IgD-negative memory B cell (primary cell): Measurements from ENCODE around the gene ADGRG3. TPM values are rescaled to one million over a fixed set of nuclear protein-coding genes. Genes with fewer than 3 reads are reported as not detected.
A peak's percentile ranks its signal among the peaks of the same experiment; 100 is the strongest.

Experiments
- H3K27ac Mint-ChIP-seq, 3 donors: one replicate each; pipeline ENCODE4 v1.8.0; 2020 to 2022; ENCODE audit warnings: mild to moderate bottlenecking in 3 of 3, mixed read lengths in 3 of 3, moderate library complexity in 1 of 3
- H3K27me3 Mint-ChIP-seq: one replicate; pipeline ENCODE4 v1.8.0; 2021; ENCODE audit warnings: mixed read lengths
- H3K36me3 Mint-ChIP-seq: one replicate; pipeline ENCODE4 v1.8.0; 2020; ENCODE audit warnings: mild to moderate bottlenecking, mixed read lengths
- H3K4me1 Mint-ChIP-seq, 3 donors: one replicate each; pipeline ENCODE4 v1.8.0; 2020 to 2022; ENCODE audit warnings: mixed read lengths in 3 of 3, mild to moderate bottlenecking in 1 of 3
- H3K4me3 Mint-ChIP-seq, 4 donors: one replicate each; pipeline ENCODE4 v1.8.0; 2020 to 2022; ENCODE audit warnings: mild to moderate bottlenecking in 4 of 4, mixed read lengths in 4 of 4, moderate library complexity in 3 of 4
- H3K9me3 Mint-ChIP-seq, 3 donors: one replicate each; pipeline ENCODE4 v1.8.0; 2020 to 2021; ENCODE audit warnings: mixed read lengths in 3 of 3, mild to moderate bottlenecking in 1 of 3
- polyA plus RNA-seq: library from polyadenylated mRNA; unstranded; fragments of 300-500 nt; fragmentation: Illumina TruSeq; gene quantifications from one replicate; pipeline ENCODE4 v1.2.3, GENCODE V29; 2021

Gene ADGRG3
- polyA plus RNA-seq, 1 donor from 2014 or later: not detected

DNA sequence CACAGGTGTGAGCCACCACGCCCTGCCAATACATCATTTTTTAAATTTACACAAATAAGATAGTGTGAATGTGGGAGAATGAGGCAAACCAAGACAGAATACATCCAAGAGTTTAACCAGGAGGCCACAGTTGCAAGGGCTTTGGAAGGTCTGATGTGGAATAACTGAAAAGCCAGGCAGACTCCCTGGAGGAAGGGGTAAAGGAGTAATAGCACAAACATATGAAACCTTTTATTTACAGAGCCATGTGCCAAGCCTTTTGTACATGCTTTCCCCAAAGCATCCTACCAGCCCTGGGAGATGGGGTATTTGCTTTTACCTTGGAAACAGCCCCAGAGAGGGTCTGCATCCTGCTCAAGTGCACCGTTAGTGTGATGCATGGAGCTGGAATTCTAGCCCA is 4.7 kb downstream of the ADGRG3 start:
- no peak overlapping the region for H3K27ac Mint-ChIP-seq
- H3K36me3 Mint-ChIP-seq: peaks cover 2% of the 10 kb centered on the region
- H3K4me3 Mint-ChIP-seq: no peak overlapping the region
- peaks cover 0 to 2% (median 0%) of the 10 kb centered on the region in 3 donors for H3K4me1 Mint-ChIP-seq
- peaks cover 6% of the 10 kb centered on the region for H3K27me3 Mint-ChIP-seq
- no peaks in the 10 kb centered on the region for H3K9me3 Mint-ChIP-seq

DNA sequence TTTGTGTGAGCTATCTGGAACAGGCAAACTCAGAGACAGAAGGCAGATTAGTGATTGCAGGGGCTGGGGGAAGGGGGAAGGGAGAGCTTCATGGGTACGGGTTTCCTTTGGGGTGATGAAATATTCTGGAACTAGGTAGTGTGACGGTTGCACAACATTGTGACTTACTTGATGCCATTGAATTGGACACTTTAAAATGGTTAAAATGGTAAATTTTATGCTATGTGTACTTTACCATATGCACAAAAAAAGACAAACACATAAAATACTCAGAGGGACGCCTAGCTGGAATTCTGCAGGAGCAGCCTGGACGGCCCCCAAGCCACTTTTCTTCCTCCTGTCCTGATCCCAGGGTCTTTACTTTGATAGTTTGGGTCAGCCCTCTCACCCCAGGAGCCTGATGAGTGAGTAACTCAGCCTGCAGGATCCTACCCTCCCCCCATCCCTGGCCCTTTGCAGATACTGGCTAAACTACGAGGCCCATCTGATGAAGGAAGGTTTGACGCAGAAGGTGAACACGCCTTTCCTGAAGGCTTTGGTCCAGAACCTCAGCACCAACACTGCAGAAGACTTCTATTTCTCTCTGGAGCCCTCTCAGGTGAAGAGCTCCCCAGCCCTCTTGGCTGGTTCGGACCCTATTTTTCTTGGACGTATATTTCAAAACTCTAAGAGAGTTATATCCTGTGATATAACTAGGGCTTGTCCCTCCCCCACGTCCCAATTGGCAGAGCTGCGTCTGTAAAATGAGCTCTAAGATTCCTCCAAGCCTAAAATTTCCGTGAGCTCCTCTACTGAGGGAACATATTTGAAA is 7.8 kb downstream of the ADGRG3 start:
- Mint-ChIP-seq H3K9me3 (no peaks in the 10 kb centered on the region), H3K27me3 (peaks cover 2% of the 10 kb centered on the region), H3K27ac (no peak overlapping the region), H3K4me1 (peaks cover 0 to 3% (median 0%) of the 10 kb centered on the region in 3 donors), H3K4me3 (no peak overlapping the region), H3K36me3 (no peaks in the 10 kb centered on the region)

DNA sequence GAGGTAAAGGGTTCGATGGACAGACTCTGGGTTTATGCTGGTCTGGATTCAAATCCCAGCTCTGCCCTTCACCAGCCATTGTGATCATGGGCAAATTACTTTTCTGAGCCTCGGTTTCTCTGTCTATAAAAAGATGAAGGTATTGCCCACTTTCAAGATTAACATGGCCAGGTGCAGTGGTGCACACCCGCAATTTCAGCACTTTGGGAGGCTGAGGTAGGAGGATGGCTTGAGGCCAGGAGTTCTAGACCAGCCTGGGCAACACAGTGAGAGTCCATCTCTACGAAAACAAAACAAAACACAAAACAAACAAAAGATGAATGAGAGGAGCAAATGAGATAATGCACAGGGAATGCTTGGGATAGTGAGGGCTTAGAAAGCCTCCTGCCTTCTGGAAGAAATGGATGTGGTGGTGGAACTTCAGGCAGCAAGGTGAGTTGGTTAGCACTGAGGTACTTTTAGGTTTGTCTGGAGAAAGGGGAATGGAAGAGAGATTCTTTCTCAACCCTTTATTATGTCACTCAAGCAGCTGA is 8.5 kb downstream of the ADGRG3 start:
- H3K36me3 Mint-ChIP-seq: no peaks in the 10 kb centered on the region

DNA sequence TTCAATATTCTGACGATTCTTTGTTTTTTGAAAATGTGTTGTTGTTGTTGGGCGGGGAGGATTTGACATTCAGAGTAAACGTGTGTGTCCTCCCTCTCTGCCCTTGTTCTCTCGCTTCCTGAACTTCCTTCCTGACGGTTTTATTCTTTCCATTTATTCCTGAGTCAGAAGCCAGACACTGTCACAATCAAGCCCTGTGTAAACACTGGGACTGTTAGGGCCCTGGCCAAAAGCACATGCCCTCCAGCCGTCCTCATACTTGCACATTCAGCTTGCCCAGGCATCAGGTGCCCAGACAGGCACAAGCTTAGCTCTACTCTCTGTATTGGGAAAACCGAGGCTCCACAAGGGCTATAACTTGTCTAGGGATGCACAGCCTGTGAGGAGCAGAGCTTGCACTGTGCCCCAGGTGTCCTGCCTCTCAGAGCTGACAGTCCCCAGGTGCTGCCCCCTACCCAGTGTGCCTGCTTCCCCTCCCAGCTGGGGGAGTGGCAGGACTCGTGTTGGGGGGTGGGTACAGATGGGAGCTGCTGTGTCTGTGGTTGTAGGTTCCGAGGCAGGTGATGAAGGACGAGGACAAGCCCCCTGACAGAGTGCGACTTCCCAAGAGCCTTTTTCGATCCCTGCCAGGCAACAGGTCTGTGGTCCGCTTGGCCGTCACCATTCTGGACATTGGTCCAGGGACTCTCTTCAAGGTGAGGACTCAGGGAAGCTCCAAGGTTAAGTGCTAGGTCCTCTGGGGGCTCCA is 9.7 kb downstream of the ADGRG3 start:
- H3K27me3 Mint-ChIP-seq: peaks cover 2% of the 10 kb centered on the region
- H3K9me3 Mint-ChIP-seq: no peaks in the 10 kb centered on the region
- no peaks in the 10 kb centered on the region for H3K36me3 Mint-ChIP-seq
- H3K4me1 Mint-ChIP-seq: peaks cover 0 to 5% (median 0%) of the 10 kb centered on the region in 3 donors
- no peak overlapping the region for H3K4me3 Mint-ChIP-seq
- H3K27ac Mint-ChIP-seq: no peak overlapping the region

More for the DNA sequence above, 8.5 kb downstream of the ADGRG3 start:
- Mint-ChIP-seq H3K4me1 (peaks cover 0 to 3% (median 0%) of the 10 kb centered on the region in 3 donors), H3K27me3 (peaks cover 2% of the 10 kb centered on the region), H3K9me3 (no peaks in the 10 kb centered on the region), H3K4me3 (no peak overlapping the region), H3K27ac (no peak overlapping the region)

DNA sequence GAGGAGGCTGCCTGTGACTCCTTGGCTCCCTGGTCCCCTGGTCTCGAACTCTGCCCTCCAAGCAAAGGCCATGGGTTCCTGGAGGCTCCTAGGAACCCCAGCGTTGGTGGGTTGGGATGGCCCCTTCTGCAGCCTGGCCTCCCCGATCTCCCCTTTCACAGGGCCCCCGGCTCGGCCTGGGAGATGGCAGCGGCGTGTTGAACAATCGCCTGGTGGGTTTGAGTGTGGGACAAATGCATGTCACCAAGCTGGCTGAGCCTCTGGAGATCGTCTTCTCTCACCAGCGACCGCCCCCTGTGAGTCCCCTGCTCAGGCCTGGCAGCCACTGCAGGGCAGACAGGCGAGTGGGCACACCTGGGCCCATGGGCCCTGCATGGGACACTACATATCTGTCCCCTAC is 10.9 kb downstream of the ADGRG3 start:
- H3K4me3 Mint-ChIP-seq: no peak overlapping the region
- H3K27ac Mint-ChIP-seq: no peak overlapping the region
- no peaks in the 10 kb centered on the region for H3K36me3 Mint-ChIP-seq
- H3K4me1 Mint-ChIP-seq: peaks cover 0 to 5% (median 0%) of the 10 kb centered on the region in 3 donors
- peaks cover 2% of the 10 kb centered on the region for H3K27me3 Mint-ChIP-seq
- no peaks in the 10 kb centered on the region for H3K9me3 Mint-ChIP-seq

DNA sequence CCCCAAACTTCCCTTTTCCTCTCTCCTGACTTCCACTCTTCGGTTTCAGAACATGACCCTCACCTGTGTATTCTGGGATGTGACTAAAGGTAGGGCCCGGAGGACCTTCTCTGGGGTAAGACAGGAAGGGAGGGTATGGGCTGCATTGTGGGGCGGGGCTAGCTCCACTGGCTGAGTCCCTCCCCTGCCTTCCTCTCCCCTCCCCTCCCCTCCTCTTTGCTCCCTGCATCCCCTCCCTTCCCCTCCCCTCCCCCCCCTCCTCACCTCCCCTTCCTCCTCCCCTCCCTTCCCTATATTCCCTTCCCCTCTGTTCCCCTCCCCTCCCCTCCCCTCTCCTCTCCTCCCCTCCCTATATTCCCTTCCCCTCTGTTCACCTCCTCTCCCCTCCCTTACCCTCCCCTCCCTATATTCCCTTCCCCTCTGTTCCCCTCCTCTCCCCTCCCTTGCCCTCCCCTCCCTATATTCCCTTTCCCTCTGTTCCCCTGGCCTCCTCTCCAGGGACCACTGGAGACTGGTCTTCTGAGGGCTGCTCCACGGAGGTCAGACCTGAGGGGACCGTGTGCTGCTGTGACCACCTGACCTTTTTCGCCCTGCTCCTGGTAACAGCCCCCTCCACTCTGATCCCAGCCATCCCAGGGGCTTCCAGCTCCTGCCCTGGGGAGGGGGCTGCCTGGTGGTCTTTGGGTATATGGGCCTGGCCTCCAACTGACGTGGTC is 11.8 kb downstream of the ADGRG3 start:
- Mint-ChIP-seq H3K9me3 (no peaks in the 10 kb centered on the region), H3K36me3 (peaks cover 2% of the 10 kb centered on the region), H3K4me1 (peaks cover 0 to 5% (median 0%) of the 10 kb centered on the region in 3 donors), H3K4me3 (no peak overlapping the region), H3K27ac (no peak overlapping the region), H3K27me3 (peaks cover 2% of the 10 kb centered on the region)

DNA sequence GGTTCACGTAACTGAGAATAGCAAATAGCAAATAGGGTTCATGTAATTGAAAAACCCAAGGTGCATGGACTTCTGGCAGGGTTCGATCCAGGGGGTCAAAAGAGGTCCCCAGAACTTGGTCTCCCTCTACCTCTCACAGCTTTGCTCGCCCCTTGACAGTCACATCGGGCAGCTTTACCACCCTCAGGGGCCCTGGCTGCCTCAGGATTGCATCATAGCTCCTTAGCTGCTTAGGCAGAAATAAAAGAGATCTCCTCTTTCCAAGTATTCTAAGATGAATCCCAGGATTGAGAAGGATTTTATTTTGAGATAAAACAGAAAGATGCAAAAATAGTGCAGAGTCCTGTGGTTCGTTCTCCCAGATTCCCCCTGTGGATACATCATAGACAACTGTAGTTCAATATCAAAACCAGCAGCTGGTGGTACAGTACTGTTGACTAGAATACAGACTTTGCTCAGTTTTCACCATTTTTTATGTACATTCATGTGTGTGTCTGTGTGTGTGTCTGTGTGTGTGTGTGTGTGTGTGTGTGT is 12.8 kb downstream of the ADGRG3 start:
- Mint-ChIP-seq H3K36me3 (peaks cover 2% of the 10 kb centered on the region), H3K4me1 (peaks cover 0 to 5% (median 0%) of the 10 kb centered on the region in 3 donors), H3K9me3 (no peaks in the 10 kb centered on the region), H3K27ac (no peak overlapping the region), H3K4me3 (no peak overlapping the region), H3K27me3 (no peaks in the 10 kb centered on the region)

DNA sequence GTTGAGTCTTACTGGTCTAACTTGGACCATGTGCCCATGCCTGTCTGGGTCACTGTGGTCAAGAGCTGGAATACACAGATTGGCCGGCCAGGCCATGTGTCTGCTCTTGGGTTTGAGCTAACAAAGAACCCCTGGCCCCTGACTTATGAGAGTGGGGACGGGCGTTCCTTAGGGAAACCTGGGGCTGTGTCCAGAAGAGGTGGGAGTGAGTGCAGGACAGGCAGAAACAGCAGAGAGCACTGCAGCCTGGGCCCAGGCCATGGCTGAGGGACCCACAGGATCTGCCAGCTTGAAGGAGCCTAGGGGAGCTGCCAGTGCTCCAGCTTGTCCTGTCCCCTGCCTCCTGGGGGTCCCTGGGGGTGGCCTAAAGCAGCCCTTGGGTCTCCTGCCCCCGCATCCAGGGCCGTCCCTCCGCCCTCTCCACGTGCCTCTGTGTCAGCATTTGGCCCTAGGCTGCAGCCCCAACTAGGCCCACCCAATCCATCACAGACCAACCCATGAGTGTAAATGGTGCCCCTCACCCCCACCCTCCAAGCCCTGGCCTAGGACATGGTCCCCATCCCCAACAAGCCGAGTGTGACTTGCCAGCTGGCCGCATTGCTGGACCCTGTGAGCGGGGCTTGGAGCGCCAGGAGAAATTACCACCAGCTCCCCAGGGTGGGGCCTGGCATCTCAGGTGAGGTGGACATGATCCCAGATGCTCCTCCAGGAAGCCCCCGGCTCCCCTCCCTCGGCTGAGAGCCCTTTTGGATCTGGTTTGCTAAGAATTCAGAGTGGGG is 14.0 kb downstream of the ADGRG3 start:
- Mint-ChIP-seq H3K4me1 (peaks cover 0 to 5% (median 0%) of the 10 kb centered on the region in 3 donors), H3K27me3 (no peaks in the 10 kb centered on the region), H3K4me3 (no peak overlapping the region), H3K9me3 (no peaks in the 10 kb centered on the region), H3K27ac (no peak overlapping the region), H3K36me3 (peaks cover 2% of the 10 kb centered on the region)

DNA sequence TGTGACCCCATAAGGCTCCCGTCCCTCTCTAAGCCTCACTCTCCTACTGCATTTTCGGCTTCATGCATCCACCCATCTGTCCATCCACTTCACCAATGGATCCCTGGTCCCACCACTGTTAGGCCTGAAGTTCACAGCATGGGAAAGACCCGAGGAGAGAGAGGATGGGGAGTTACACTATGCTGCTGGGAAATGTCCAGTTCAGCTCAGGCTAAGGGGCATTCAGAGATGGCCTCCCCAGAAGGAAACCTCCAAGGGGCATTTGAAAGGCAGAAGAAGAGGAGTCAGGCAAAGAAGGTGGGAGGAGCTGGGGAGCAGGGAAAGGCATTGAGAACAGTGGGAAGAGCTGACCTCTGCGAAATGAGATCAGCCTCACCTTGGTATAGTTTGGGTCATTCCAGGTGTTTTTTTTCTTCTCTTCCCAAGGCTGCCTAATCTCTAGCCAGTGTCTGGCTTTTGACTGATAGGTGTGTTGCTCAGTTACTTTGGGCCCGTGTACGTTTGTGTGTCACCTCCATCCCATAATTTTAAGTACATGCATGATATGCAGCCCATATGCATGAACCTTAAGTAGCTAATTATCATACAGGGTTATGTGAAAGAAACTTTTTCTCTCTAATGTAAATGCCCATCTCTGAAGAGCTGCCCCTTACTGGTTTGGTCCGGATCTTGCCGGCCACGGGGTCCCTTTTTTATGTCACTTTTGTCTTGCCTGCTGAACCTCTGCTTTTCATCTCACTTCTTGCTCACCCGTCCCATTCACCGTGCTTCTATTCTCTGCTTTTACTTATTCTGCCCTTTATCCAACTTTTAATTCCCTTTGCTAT is 14.9 kb downstream of the ADGRG3 start:
- H3K36me3 Mint-ChIP-seq: peaks cover 2% of the 10 kb centered on the region
- H3K4me3 Mint-ChIP-seq: no peak overlapping the region
- H3K27ac Mint-ChIP-seq: no peak overlapping the region
- H3K9me3 Mint-ChIP-seq: no peaks in the 10 kb centered on the region
- no peaks in the 10 kb centered on the region for H3K27me3 Mint-ChIP-seq
- H3K4me1 Mint-ChIP-seq: peaks cover 0 to 5% (median 0%) of the 10 kb centered on the region in 3 donors

DNA sequence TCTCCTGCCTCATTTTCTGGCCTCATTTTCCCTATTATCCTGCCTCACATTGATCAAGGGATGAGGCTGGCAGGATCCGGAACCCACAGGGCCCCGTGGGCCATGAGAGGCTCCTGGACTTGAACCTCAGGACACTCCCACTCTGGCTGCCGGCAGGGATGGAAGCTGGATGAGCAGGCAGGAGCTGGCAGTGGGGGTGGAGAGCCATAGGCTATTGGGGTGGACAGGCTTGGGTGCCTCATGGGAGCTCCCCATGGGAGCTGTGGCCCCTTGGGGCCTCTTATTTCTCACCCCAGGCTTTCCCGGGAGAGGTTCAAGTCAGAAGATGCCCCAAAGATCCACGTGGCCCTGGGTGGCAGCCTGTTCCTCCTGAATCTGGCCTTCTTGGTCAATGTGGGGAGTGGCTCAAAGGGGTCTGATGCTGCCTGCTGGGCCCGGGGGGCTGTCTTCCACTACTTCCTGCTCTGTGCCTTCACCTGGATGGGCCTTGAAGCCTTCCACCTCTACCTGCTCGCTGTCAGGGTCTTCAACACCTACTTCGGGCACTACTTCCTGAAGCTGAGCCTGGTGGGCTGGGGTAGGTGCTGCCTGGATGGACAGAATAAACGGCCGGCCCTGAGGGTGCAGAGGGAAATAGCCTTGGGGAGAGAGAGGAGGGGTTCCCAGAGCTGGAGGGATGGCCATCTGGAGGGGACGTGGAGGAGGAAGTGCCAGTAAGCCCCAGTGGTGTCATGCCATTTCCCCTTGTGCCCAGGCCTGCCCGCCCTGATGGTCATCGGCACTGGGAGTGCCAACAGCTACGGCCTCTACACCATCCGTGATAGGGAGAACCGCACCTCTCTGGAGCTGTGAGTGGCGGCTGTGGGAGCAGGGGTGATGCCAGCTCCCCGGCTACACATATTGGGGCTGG is 15.8 kb downstream of the ADGRG3 start:
- H3K27me3 Mint-ChIP-seq: no peaks in the 10 kb centered on the region
- H3K9me3 Mint-ChIP-seq: no peaks in the 10 kb centered on the region
- H3K4me3 Mint-ChIP-seq: peak overlapping the region in 1 of 4 donors; percentile 15
- peaks cover 0 to 6% (median 0%) of the 10 kb centered on the region in 3 donors for H3K4me1 Mint-ChIP-seq
- no peak overlapping the region for H3K27ac Mint-ChIP-seq
- peaks cover 2% of the 10 kb centered on the region for H3K36me3 Mint-ChIP-seq

DNA sequence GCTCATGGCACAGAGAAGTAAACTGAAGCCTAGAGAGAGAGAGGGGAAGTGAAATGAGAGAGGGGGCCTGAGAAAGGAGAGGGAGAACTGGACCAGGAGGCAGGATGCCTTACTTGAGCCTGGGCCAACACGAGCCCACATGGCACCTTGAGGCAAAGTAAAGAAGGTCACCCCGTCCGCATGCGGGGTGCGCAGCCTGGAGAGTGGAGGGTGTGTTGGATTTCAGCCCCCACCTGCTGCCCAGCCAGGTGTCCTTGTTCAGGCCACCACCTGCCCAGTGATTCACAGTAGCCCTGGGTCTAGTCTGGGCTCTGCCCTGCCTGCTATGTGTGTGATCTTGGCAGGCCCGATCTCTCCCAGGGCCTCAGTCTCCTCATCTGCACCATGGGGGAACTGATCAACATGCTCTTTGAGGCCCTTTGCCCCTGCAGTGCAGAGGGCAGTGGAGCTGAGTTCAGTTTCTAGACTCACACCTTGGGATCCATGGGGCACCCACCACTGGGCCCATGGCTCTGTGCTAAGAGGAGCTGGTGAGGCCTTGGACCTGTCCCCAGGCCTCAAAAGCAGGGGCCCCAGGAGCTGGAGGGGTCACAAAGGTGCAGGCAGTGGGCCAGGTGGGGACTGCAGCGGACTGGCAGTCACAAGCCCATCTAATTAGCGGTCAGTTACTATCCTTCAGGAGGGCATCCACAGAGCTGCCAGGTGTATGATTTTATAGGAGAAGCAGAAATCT is 16.7 kb downstream of the ADGRG3 start:
- Mint-ChIP-seq H3K4me1 (peaks cover 0 to 9% (median 6%) of the 10 kb centered on the region in 3 donors), H3K9me3 (no peaks in the 10 kb centered on the region), H3K27me3 (peaks cover 1% of the 10 kb centered on the region), H3K4me3 (no peak overlapping the region), H3K36me3 (peaks cover 2% of the 10 kb centered on the region), H3K27ac (no peak overlapping the region)

DNA sequence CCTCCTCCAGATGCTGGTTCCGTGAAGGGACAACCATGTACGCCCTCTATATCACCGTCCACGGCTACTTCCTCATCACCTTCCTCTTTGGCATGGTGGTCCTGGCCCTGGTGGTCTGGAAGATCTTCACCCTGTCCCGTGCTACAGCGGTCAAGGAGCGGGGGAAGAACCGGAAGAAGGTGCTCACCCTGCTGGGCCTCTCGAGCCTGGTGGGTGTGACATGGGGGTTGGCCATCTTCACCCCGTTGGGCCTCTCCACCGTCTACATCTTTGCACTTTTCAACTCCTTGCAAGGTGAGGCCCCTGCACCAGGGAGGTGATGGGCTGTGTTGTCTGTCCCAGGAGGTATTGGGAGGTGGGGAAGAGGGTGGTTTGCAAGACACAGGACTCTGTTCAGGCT is 17.5 kb downstream of the ADGRG3 start:
- H3K9me3 Mint-ChIP-seq: no peaks in the 10 kb centered on the region
- H3K36me3 Mint-ChIP-seq: peaks cover 2% of the 10 kb centered on the region
- peak overlapping the region in 1 of 3 donors; percentile 69 for H3K27ac Mint-ChIP-seq
- peaks cover 0 to 11% (median 9%) of the 10 kb centered on the region in 3 donors for H3K4me1 Mint-ChIP-seq
- peaks cover 1% of the 10 kb centered on the region for H3K27me3 Mint-ChIP-seq
- no peak overlapping the region for H3K4me3 Mint-ChIP-seq
